Measurements from ENCODE around the gene GFRA1. TPM values are rescaled to one million over a fixed set of nuclear protein-coding genes. Genes with fewer than 3 reads are reported as not detected.
"Not testable (repeated sequence)": the region's sequence is repeated elsewhere in the genome, so short reads cannot be mapped to it uniquely, and the experiment has no call there.

Gene GFRA1
- total and polyA plus RNA-seq, 2 donors (not counting 1 experiment from before 2014, with no cell fraction given): not detected

DNA sequence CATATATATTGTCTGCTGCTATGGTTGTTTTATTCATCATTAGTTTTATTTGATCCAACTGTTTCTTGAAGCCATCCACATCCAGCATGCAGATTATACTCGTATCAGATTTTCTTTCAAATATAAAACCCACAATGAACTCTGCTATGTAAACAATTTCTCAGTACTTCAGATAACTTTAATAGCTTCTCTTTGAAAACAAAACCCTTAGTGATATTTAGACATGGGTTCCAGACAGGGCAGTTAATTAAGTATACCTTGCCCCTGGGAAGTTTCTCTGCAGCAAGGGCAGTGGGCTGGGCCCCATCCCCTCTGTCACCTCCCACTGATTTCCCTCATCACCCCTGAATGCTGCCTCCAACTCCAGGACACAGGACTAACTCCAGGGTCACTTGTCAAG, 104.3 kb downstream of the GFRA1 start:
- no peak for ATAC-seq (ENCODE audit: low read depth)
- no peak overlapping the region for H2AFZ ChIP-seq (ENCODE audit: insufficient read depth, low read depth, low read length, poor library complexity, severe bottlenecking)
- no peak overlapping the region for H3K27ac ChIP-seq (ENCODE audit: low read length in 2 of 2)
- no peaks in the 10 kb centered on the region for H4K20me1 ChIP-seq (ENCODE audit: control insufficient read depth, insufficient read depth, low read length, poor library complexity, severe bottlenecking)
- Mint-ChIP-seq H3K4me1 (no peaks in the 10 kb centered on the region), H3K27me3 (no peaks in the 10 kb centered on the region), H3K4me3 (no peak overlapping the region), H3K9me3 (ENCODE audit: insufficient read depth) (peaks cover 7% of the 10 kb centered on the region), H3K27ac (no peak overlapping the region)
- H3K4me2 ChIP-seq (replicated peaks; ENCODE audit: low read depth, low read length, poor library complexity, severe bottlenecking): no peak overlapping the region
- TF ChIP-seq, protein P1, sequence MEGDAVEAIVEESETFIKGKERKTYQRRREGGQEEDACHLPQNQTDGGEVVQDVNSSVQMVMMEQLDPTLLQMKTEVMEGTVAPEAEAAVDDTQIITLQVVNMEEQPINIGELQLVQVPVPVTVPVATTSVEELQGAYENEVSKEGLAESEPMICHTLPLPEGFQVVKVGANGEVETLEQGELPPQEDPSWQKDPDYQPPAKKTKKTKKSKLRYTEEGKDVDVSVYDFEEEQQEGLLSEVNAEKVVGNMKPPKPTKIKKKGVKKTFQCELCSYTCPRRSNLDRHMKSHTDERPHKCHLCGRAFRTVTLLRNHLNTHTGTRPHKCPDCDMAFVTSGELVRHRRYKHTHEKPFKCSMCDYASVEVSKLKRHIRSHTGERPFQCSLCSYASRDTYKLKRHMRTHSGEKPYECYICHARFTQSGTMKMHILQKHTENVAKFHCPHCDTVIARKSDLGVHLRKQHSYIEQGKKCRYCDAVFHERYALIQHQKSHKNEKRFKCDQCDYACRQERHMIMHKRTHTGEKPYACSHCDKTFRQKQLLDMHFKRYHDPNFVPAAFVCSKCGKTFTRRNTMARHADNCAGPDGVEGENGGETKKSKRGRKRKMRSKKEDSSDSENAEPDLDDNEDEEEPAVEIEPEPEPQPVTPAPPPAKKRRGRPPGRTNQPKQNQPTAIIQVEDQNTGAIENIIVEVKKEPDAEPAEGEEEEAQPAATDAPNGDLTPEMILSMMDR (IDR thresholded peaks at IDR 0.05): no peak
- no peak for TF ChIP-seq EZH2 (IDR thresholded peaks at IDR 0.05; ENCODE audit: borderline replicate concordance, insufficient read depth, low read depth, low read length, poor library complexity, severe bottlenecking)
- DNase-seq: no peak
- H3K4me3 ChIP-seq (ENCODE audit: control extremely low read depth in 1 of 5, extremely low read depth in 1 of 5, insufficient read depth in 1 of 5, low read depth in 2 of 5, low read length in 4 of 5): no peak overlapping the region
- CTCF ChIA-PET: no interaction called here
- H3K9me3 ChIP-seq (ENCODE audit: control extremely low read depth in 1 of 3, control insufficient read depth in 2 of 3, insufficient read depth in 1 of 3, low read length in 2 of 3): peaks cover 0 to 14% (median 0%) of the 10 kb centered on the region in 3 donors
- H3K27me3 ChIP-seq (replicated peaks in 1 of 4; ENCODE audit: control extremely low read depth in 1 of 4, control insufficient read depth in 3 of 4, insufficient read depth in 4 of 4, low read length in 3 of 4): peaks cover 0 to 2% (median 0%) of the 10 kb centered on the region in 4 experiments
- WGBS (ENCODE audit: insufficient coverage): no CpG with 5 or more reads among the region's 1 CpG
- intact Hi-C loops (cut with micrococcal nuclease): no loop called here
- no peaks in the 10 kb centered on the region for H3K79me2 ChIP-seq (ENCODE audit: control insufficient read depth, insufficient read depth, low read length)
- POLR2A ChIA-PET: no interaction called here
- H3K4me1 ChIP-seq (ENCODE audit: control insufficient read depth in 2 of 2, insufficient read depth in 2 of 2, low read length in 2 of 2): no peaks in the 10 kb centered on the region
- H3K36me3 ChIP-seq (replicated peaks in 1 of 2; ENCODE audit: control extremely low read depth in 1 of 2, control insufficient read depth in 1 of 2, extremely low read depth in 1 of 2, insufficient read depth in 2 of 2, low read length in 1 of 2): no peaks in the 10 kb centered on the region
- H3K9ac ChIP-seq (ENCODE audit: low read length): no peak overlapping the region

DNA sequence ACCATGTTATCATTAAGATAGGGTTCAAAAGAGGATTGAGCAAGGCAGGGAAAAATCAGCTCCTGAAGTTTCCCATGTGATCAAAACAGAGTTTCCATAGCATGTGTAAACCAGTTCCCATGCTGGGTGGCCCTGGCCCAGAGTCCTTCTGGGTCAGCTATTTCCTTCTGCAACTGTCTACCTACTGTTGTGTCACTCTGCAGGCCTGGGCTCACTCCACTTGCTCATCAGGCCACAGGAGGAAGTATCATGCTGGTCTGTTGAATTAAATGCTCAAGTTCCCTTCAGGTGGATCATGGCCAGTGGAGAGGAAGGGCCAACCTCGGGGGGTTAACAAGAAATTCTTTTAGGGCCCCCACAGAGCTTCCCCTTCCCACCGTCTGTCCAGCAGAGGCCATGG, 104.7 kb downstream of the GFRA1 start:
- Histone ChIP-seq H3K4me1 (ENCODE audit: control insufficient read depth in 2 of 2, insufficient read depth in 2 of 2, low read length in 2 of 2) (no peaks in the 10 kb centered on the region), H2AFZ (ENCODE audit: insufficient read depth, low read depth, low read length, poor library complexity, severe bottlenecking) (no peak overlapping the region), H3K9me3 (ENCODE audit: control extremely low read depth in 1 of 3, control insufficient read depth in 2 of 3, insufficient read depth in 1 of 3, low read length in 2 of 3) (peaks cover 0 to 18% (median 0%) of the 10 kb centered on the region in 3 donors), H3K4me2 (replicated peaks; ENCODE audit: low read depth, low read length, poor library complexity, severe bottlenecking) (no peak overlapping the region), H3K9ac (ENCODE audit: low read length) (no peak overlapping the region), H3K27ac (ENCODE audit: low read length in 2 of 2) (no peak overlapping the region), H3K4me3 (ENCODE audit: control extremely low read depth in 1 of 5, extremely low read depth in 1 of 5, insufficient read depth in 1 of 5, low read depth in 2 of 5, low read length in 4 of 5) (no peak overlapping the region), H3K36me3 (replicated peaks in 1 of 2; ENCODE audit: control extremely low read depth in 1 of 2, control insufficient read depth in 1 of 2, extremely low read depth in 1 of 2, insufficient read depth in 2 of 2, low read length in 1 of 2) (no peaks in the 10 kb centered on the region), H4K20me1 (ENCODE audit: control insufficient read depth, insufficient read depth, low read length, poor library complexity, severe bottlenecking) (no peaks in the 10 kb centered on the region), H3K27me3 (replicated peaks in 1 of 4; ENCODE audit: control extremely low read depth in 1 of 4, control insufficient read depth in 3 of 4, insufficient read depth in 4 of 4, low read length in 3 of 4) (peaks cover 0 to 2% (median 0%) of the 10 kb centered on the region in 4 experiments), H3K79me2 (ENCODE audit: control insufficient read depth, insufficient read depth, low read length) (no peaks in the 10 kb centered on the region)
- H3K4me1 Mint-ChIP-seq: no peaks in the 10 kb centered on the region
- ChIA-PET CTCF (no interaction called here), POLR2A (no interaction called here)
- no peaks in the 10 kb centered on the region for H3K27me3 Mint-ChIP-seq
- H3K9me3 Mint-ChIP-seq (ENCODE audit: insufficient read depth): peaks cover 7% of the 10 kb centered on the region
- TF ChIP-seq, protein P1 (IDR thresholded peaks at IDR 0.05): no peak
- no peak for TF ChIP-seq EZH2 (IDR thresholded peaks at IDR 0.05; ENCODE audit: borderline replicate concordance, insufficient read depth, low read depth, low read length, poor library complexity, severe bottlenecking)
- H3K27ac Mint-ChIP-seq: no peak overlapping the region
- DNase-seq (no peak), ATAC-seq (ENCODE audit: low read depth) (no peak)
- WGBS (ENCODE audit: insufficient coverage): no CpG with 5 or more reads among the region's 2 CpGs
- H3K4me3 Mint-ChIP-seq: no peak overlapping the region
- intact Hi-C loops (cut with micrococcal nuclease): no loop called here

DNA sequence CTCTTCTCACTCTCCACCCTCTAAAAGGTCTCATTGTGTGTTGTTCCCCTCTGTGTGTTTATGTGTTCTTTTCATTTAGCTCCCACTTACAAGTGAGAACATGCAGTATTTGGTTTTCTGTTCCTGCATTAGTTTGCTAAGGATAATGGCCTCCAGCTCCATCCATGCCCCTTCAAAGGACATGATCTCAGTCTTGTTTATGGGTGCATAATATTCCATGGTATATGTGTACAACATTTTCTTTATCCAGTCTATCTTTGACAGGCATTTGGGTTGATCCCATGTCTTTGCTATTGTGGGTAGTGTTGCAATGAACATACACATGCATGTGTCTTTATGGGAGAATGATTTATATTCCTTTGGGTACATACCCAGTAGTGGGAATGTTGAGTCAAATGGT, 107.1 kb downstream of the GFRA1 start:
- H3K4me1 ChIP-seq (ENCODE audit: control insufficient read depth in 2 of 2, insufficient read depth in 2 of 2, low read length in 2 of 2); H3K27me3 Mint-ChIP-seq; H3K27ac Mint-ChIP-seq; H3K27ac ChIP-seq (ENCODE audit: low read length in 2 of 2); CTCF ChIA-PET; H3K4me2 ChIP-seq (replicated peaks; ENCODE audit: low read depth, low read length, poor library complexity, severe bottlenecking); H3K4me3 Mint-ChIP-seq; H2AFZ ChIP-seq (ENCODE audit: insufficient read depth, low read depth, low read length, poor library complexity, severe bottlenecking); H4K20me1 ChIP-seq (ENCODE audit: control insufficient read depth, insufficient read depth, low read length, poor library complexity, severe bottlenecking); intact Hi-C loops (cut with micrococcal nuclease); H3K4me3 ChIP-seq (ENCODE audit: control extremely low read depth in 1 of 5, extremely low read depth in 1 of 5, insufficient read depth in 1 of 5, low read depth in 2 of 5, low read length in 4 of 5); DNase-seq; H3K36me3 ChIP-seq (replicated peaks in 1 of 2; ENCODE audit: control extremely low read depth in 1 of 2, control insufficient read depth in 1 of 2, extremely low read depth in 1 of 2, insufficient read depth in 2 of 2, low read length in 1 of 2); H3K9me3 Mint-ChIP-seq (ENCODE audit: insufficient read depth); ATAC-seq (ENCODE audit: low read depth); H3K4me1 Mint-ChIP-seq; POLR2A ChIA-PET; H3K79me2 ChIP-seq (ENCODE audit: control insufficient read depth, insufficient read depth, low read length); H3K27me3 ChIP-seq (replicated peaks in 1 of 4; ENCODE audit: control extremely low read depth in 1 of 4, control insufficient read depth in 3 of 4, insufficient read depth in 4 of 4, low read length in 3 of 4); H3K9ac ChIP-seq (ENCODE audit: low read length): not testable (repeated sequence)
- peaks cover 0 to 17% (median 0%) of the 10 kb centered on the region in 3 donors for H3K9me3 ChIP-seq (ENCODE audit: control extremely low read depth in 1 of 3, control insufficient read depth in 2 of 3, insufficient read depth in 1 of 3, low read length in 2 of 3)

All from B cell (primary cell).